GM12873 (cell line): ENCODE data around the gene ABTB2.

Experiments
- TF ChIP-seq, protein P1 (sequence below): IDR thresholded peaks from 2 replicates; pipeline ENCODE4 v1.5.1; 2012; ENCODE audit warnings: low read depth, mild to moderate bottlenecking, moderate library complexity, low read length, control low read depth; ENCODE audit not compliant: insufficient read depth; ENCODE audit errors: missing control alignments

ABTB2 gene

DNA sequence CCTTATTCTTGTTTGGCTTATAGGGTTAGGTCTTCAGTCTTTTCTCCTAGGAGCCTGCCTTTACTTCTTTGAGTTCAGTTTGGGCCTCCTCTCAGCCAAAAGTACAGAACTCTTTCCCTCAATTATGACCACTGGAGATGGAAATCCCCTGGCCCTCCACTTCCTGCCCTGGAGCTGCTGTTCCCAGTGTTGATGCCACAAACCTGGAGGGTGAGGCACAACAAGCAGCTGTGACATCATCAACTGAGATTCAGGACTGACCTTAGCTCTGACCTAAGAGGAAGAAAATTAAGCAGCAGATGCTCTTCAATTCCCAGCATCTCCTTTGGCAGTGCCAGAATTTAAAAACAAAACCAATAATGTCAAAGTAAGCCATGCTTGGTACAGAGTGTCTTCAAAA is 3.0 kb downstream of the ABTB2 start:
- TF ChIP-seq, protein P1, sequence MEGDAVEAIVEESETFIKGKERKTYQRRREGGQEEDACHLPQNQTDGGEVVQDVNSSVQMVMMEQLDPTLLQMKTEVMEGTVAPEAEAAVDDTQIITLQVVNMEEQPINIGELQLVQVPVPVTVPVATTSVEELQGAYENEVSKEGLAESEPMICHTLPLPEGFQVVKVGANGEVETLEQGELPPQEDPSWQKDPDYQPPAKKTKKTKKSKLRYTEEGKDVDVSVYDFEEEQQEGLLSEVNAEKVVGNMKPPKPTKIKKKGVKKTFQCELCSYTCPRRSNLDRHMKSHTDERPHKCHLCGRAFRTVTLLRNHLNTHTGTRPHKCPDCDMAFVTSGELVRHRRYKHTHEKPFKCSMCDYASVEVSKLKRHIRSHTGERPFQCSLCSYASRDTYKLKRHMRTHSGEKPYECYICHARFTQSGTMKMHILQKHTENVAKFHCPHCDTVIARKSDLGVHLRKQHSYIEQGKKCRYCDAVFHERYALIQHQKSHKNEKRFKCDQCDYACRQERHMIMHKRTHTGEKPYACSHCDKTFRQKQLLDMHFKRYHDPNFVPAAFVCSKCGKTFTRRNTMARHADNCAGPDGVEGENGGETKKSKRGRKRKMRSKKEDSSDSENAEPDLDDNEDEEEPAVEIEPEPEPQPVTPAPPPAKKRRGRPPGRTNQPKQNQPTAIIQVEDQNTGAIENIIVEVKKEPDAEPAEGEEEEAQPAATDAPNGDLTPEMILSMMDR: no peak

DNA sequence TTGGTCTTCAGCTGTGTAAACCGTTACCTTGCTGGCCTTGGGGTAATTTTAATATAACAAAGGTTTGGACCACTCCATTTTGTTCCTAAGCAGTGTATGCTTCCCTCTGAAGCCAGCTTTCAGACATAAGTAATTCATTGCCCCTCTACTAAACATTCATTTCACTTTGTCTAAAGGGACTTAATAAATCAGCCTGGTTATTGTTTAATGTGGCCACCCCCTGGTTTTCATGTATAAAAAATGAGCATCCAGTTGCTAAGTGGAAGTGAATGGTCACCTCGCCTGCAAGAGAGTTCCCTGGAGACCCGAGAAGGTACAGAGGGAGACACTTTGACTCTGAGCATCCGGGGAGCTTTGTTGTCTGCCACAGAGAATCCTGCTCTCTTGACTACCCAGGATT is 3.9 kb downstream of the ABTB2 start:
- TF ChIP-seq, protein P1: no peak

DNA sequence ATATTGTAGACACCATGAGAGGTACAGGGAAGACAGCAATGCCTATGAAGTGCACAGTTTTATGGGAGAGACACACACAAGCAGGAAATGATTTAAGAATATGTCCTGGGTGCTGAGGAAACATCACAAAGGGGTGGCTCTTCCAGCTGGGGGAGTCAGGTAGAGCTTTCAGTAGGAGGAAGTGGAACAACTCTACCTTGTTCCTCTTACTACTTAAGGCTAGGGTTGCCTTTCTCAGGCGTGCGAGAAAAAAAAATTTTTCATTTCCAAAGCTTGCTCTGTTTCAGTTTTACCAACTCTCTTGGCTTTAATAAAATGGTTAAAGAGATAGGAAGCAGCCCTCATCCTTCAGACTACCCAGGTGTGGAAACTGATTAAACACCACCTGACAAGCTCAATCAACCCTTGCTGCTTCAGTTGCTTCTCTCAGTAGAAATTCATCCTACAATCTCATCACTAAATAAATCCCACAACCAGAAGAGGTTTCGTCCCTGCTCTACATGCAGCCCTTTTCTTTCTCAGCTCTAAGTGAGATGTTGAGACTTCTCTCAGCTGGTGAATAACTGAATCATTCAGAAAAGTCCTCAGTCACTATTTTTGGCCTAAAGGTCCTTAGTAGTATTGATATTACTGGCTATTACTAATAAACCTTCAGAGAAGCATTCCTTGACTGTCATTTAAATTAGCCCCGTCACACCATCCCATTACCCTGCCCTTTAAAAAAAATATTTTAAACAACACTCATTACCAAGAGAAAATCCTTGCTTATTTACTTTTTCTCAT is 5.9 kb downstream of the ABTB2 start:
- TF ChIP-seq, protein P1: no peak

DNA sequence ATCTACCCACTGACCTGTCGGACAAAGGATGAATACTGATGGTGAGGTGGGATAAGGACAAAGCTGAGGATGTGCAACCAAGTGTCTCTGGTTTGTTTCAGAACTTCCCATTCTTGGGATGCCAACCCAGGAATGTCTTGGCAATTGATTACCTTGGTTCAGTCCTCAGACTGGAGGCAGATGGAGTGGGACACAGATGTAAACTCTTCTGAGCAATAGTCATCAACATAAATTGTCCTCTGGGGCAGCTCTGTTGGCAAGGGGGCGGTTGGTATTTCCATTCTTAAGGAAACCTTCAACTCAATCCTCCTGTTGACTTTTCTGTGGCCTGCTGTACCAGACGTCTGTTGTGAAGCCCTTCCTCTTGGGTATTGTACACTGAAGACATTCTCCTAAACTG is 6.8 kb downstream of the ABTB2 start:
- TF ChIP-seq, protein P1: no peak

DNA sequence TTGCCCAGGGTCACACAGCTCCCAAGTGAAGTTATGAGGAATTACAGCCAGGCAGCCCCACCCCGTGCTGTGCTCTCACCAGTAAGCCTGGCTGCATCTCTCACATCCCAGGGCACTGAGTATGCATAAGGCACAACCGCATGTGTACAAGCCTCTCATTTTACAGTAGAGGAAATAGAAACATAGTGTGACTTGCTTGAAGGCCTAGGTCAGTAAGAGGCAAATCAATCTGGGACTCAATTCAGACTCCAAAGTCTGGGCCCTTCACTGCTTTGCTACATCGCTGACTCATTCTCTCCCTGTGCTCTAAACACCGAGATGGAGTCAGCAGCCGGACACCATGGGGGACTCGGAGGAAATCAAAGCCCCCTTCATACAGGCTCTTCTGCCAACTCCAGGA is 7.9 kb downstream of the ABTB2 start:
- TF ChIP-seq, protein P1: no peak

DNA sequence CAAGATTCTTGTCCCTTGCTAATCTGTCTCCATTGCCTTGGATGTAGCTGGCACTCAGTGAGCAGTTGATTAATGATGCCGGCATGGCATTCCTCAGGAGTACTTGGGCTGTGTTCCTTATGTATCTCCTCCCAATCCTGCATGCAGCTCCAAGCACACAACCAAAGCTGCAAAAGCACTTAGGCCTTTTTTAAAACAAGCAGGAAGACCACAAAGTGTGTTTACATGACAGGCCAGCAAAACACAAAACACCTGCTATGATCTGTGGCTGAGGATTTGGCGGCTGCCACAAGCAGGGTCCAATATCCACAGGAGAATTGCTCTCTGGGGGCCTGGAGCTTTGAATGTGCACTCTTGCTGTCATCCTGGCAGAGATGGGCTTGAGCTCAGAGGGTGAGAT is 8.9 kb downstream of the ABTB2 start:
- TF ChIP-seq, protein P1: no peak

DNA sequence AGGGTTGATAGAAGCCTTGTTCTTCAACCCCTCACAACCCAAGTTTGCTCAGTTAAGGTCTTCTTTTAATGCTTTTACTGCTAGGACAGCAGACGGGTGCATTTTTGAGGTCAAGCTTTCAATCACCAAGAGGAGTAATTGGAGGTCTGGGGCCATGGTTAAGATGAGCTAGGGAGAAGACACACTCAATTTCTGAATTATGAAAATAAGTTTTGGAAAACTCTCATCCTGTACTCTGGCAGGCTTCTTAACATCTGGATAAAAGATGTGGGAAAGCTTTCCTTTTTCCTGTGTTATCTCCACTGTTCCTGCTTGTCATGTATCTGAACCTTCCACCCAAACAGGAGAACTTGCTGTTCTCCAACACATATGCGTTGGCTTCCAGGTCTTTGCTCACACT is 9.7 kb downstream of the ABTB2 start:
- TF ChIP-seq, protein P1: no peak
